Tibial nerve (tissue), 4 donors: Measurements from ENCODE around the gene SMIM35.

Experiments used
- EP300 ChIP-seq, 2 donors: sonication (generic); formaldehyde crosslinking; IDR thresholded peaks; one replicate each; pipeline ENCODE4 v1.6.1; 2017; ENCODE audit warnings: antibody characterized with exemption in 2 of 2, mild to moderate bottlenecking in 1 of 2
- POLR2A ChIP-seq, 2 donors: fragments of 450-650 bp; IDR thresholded peaks; one replicate each; pipeline ENCODE4 v1.6.1; 2017; ENCODE audit warnings: antibody characterized with exemption in 2 of 2, mild to moderate bottlenecking in 2 of 2, moderate library complexity in 2 of 2
- TF ChIP-seq, protein P1 (sequence below), 5 experiments: fragments of 200-600 bp in 3 of 5; fragments of 450-650 bp in 2 of 5; sonication (generic) in 3 of 5; IDR thresholded peaks; one replicate each; pipeline ENCODE4 v1.5.1; 2016 to 2019; ENCODE audit warnings: antibody characterized with exemption in 5 of 5, mild to moderate bottlenecking in 3 of 5, moderate library complexity in 2 of 5

DNA sequence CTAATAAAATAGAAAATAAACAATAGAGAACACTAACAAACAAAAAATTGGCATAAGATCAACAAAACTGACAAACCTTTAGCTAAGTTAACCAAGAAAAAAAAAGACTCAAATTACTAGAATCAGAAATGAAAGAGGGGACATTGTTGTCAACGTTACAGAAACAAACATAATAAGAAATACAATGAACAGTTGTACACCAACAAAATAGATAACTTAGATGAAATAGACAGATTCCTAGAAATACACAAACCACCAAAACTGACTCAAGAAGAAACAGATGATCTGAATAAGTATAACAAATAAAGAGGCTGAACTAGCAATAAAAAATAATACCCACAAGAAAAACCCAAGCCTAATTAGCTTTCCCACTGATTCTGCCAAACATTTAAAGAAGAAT is 44.6 kb downstream of the SMIM35 start:
- TF ChIP-seq, protein P1, sequence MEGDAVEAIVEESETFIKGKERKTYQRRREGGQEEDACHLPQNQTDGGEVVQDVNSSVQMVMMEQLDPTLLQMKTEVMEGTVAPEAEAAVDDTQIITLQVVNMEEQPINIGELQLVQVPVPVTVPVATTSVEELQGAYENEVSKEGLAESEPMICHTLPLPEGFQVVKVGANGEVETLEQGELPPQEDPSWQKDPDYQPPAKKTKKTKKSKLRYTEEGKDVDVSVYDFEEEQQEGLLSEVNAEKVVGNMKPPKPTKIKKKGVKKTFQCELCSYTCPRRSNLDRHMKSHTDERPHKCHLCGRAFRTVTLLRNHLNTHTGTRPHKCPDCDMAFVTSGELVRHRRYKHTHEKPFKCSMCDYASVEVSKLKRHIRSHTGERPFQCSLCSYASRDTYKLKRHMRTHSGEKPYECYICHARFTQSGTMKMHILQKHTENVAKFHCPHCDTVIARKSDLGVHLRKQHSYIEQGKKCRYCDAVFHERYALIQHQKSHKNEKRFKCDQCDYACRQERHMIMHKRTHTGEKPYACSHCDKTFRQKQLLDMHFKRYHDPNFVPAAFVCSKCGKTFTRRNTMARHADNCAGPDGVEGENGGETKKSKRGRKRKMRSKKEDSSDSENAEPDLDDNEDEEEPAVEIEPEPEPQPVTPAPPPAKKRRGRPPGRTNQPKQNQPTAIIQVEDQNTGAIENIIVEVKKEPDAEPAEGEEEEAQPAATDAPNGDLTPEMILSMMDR (IDR thresholded peaks at IDR 0.05), result no peak
- no peak for TF ChIP-seq EP300 (IDR thresholded peaks at IDR 0.05)
- no peak for TF ChIP-seq POLR2A (IDR thresholded peaks at IDR 0.05)
